HG03469 (cell line): ENCODE results near the gene CSTF3.
"Not testable (repeated sequence)": the region's sequence is repeated elsewhere in the genome, so short reads cannot be mapped to it uniquely, and the experiment has no call there.

Source experiments
- ATAC-seq: cut with Tn5 transposase; IDR thresholded peaks from one replicate; pipeline ENCODE4 v1.9.1; 2021; ENCODE audit warnings: mild to moderate bottlenecking, moderate library complexity, moderate number of reproducible peaks; ENCODE audit not compliant: unreplicated experiment

CSTF3 gene

DNA sequence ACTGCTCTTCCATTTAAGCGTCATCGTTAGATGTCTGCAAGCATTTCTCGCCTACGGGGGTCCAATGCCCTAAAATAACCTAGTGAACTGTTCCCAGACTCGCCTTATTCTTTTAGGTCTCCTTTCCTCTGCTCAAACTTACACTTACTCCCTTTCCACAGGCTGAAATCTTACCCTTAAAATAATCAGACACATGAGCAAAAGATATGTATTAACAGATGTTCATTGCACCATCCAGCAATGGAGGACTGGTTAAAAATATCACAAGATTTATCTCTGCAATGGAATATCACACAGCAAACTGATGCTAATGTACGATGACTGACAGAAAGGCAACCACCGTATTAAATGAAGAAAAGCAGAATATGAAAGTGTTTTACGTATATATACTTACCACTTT is 1.6 kb upstream of the CSTF3 start:
- no peak for ATAC-seq

DNA sequence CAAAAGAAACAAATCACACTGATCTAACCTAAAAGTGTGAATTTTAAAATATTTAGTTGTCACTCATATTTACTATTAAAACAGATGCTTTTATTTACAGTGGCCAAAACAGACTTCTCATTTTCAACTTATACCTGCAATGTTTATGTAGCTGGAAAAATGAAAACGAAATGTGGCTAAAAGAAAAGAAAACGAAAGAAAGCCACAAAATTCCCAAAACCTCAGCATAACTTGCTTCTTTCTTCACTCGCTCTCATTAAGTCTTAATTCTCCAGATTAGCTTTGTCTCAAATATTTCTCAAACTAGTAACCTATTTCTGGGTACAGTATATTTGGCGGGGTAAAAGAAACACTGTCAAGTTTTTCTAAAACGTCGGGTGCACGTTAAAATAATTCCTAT is 693 bp downstream of the CSTF3 start:
- ATAC-seq: no peak

DNA sequence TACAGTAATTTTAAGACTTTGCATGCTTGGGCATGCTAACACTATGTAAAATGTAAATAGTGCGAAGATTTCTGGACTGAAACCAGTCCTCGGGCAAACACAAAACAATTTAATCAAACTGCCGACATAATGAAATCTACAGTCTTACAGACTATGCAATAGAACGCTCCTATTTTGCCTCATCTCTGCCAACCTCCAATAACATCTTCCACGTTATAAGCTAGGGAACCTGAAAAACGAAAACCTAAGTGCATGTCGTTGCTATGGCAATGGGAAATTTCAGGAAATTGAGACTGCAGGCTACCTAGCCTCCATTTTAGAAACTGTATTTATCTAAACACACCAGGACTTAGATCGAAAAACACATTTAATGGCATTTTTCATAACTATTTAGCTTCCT is 1.1 kb downstream of the CSTF3 start:
- no peak for ATAC-seq

DNA sequence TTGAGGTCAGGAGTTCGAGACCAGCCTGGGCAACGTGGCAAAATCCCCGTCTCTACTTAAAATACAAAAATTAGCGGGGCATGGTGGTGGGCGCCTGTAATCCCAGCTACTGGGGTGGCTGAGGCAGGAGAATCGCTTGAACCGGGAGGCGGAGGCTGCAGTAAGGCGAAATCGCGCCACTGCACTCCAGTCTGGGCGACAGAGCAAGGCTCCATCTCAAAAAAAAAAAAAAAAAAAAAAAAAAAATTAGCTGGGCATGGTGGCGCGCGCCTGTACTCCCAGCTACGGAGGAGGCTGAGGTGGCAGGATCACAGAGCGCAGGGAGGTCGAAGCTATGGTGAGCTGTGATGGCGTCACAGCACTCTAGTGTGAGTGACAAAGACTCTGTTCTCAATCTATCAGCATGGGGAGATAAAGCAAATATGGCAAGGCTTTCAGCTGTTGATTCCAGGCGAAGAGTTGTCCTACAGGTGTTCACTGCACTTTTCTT is 1.9 kb downstream of the CSTF3 start:
- not testable (repeated sequence) for ATAC-seq

DNA sequence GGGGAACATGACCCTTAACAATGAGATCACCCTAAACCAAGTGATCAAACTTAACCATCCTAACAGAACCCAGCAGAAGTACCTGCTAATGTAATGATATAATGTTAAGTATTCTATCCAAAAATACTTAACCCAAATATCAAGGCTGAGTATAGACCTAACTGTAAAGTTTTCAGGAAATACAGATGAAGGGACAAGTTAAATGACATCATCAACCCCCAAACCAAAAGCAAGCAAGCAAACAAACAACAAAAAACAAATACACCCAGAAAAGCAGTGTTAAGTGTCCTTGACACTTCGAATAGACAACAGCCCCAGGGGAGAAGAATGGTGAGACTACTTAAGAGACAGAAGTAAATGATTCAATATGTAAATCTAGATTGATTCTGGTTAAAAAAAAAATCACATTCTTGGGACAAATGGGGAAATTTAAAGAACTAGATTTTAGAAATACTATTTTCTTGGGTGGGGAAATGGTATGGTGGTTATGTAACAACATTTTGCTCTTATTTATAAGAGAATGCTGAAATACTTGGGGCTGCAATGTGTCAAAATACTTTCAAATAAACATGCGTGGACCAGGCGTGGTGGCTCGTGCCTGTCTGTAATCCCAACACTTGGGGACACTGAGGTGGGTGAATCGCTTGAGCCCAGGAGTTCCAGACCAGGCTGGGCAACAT is 2.5 kb downstream of the CSTF3 start:
- no peak for ATAC-seq

DNA sequence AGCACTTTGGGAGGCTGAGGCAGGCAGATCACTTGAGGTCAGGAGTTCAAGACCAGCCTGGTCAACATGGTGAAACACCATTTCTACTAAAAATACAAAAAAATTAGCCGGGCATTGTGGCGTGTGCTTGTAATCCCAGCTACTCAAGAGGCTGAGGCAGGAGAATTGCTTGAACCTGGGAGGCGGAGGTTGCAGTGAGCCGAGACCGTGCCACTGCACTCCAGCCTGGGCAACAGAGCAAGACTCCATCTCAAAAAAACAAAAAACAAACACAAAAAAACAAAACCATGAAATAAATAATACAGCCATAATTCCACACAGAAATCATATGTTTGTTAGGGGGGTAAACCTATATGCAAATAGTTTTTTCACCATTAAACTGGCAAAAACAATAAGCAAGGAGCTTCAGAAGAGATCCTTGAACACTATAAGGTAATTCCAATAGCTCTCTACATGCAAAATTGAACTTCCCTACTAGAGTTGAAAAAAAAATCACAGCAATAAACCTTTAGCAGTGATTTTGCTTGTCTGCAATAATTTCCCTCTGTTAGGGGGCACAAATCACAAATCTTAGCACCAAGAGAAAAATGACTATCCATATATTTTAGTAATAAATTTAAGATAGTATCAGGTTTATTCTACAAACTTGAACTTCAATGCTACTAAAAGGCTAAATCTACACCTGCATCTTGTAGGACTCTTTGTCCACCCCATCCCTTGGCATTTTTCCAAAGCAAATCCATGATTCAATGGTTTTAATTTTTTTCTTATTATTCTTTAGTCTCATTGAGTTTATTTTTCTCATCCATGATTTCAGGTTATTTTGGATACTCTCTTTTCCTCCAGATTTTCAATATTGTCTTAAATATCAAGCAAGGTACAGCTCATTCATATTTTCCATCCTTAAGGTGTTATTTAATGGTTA is 3.9 kb downstream of the CSTF3 start:
- no peak for ATAC-seq

DNA sequence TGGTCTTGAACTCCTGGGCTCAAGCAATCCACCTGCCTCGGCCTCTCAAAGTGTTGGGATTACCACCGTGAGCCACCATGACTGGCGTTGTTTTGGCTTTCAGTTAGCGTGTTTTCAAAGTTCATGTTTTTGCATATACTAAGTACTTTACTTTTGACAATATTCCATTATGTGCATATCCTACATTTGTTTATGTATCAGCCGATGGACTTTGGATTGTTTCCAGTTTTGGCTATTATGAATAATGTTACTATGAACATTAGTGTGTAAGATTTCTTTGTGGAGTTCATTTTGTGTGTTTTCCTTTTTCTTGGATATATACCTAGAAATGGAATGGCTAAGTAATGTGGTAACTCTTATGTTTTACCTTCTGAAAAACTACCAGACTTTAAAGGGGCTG is 9.9 kb downstream of the CSTF3 start:
- no peak for ATAC-seq

DNA sequence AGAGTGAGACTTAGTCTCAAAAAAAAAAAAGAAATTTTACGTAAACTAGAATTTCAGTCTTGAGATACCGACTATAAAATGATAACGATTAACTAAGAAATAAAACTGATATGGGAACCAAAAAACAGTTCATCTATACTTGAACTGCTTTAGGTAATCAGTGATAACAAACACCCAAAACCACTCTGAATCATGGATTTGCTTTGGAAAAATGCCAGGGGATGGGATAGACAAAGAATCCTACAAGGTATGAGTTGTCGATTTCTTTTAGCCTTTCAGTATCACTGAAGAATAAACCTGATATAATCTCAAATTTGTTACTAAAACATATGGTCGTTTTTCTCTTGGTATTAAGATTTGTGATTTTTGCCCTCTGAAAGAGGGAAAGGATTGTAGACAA is 13.7 kb downstream of the CSTF3 start:
- no peak for ATAC-seq

DNA sequence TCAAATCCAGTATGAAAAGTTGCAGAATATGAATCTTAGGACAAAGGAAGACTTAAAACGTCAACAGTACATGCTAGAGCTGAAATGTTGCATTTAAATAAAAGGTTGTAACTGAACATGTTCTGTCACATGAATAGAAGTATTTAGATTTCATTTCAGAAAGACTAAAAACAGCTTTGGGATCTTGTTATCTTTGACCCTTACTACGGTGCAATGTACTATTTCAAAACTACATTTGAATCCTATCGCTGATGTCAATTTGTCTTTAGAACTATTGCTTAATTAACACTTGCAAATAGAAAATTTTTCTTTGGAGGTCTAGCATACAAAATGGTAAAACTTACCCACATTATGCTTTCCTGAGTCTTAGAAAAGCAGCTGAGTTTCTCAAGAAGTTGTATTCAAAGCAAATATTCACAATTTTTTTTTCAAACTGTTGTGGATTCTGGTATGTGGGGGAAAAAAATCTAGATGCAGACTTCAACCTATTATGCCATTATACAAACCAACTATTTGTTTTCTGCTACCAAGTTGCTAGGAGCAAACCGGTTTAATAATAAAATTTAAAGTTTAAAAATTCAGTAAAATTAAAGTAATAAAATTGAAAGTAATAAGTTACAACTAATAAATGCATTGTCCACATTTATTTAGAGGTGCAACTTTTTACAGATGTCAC is 25.4 kb downstream of the CSTF3 start:
- ATAC-seq: no peak

DNA sequence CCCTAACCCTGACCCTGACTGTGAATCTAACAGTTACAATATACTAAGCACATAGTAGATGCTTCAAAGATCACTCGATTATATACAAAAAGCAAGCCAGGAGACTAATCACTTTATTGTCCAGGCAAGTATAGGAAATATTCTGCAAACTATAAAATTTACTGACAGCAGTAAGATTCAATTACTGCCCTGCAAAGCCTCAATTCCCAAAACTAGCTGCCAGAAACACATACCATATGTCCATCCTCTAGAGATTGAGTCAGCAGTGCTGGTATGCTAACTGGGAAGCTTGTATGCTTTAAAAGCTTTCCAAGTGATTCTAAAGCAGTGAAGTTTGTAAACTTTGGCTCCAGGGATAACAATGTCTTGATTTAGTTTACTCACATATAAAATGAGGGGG is 26.1 kb downstream of the CSTF3 start:
- ATAC-seq: no peak

DNA sequence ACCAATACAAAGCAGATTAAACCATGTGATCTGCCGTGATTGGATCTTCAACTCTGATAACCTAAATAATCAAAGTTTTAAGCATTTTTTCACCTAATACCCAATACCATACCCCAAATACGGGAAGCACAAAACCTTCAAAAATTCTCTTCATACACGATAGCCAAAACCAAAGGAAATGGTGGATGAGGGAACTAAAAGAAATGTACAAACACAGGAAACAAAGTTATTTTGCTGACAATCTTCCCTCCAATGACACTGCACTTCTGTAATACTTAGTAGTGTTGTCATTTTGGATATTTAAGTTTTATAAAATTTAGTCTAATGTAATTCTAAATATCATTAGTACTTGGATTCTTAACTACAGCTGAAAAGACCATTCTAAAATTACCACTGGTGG is 27.0 kb downstream of the CSTF3 start:
- no peak for ATAC-seq

DNA sequence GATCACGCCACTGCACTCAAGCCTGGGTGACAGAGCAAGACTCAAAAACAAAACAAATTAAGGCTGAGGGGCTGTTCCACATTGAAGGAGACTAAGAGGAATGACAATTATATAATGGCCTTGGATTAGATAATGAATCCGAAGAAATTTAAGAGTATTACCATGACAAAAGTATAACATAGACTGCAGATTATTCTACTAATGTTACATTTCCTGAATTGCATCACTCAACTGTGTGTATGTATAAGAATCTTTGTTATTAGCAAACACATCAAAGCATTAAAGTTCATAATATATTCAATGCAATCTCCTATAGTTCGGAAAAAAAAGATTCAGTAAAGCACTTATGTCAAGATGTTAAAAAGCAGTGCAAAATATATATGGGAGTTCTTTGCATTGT is 27.5 kb downstream of the CSTF3 start:
- no peak for ATAC-seq

DNA sequence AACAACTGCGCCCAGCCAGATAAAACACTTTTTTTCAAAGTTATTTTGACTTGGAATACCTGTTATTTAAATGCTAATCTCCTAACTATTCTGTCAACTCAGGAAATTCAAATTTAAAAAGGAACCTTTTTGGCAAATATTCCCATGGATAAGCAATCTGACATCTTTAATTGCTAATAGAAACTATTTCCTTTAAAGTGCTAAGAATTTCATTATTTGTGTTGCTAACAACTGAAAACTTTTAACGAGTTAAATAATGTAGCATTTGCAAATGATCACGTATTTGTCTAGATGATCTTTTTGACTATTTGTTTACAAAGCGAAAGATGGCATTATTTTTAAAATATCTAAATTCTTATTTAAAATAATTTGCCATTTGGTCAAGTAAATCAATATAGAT is 28.8 kb downstream of the CSTF3 start:
- no peak for ATAC-seq

DNA sequence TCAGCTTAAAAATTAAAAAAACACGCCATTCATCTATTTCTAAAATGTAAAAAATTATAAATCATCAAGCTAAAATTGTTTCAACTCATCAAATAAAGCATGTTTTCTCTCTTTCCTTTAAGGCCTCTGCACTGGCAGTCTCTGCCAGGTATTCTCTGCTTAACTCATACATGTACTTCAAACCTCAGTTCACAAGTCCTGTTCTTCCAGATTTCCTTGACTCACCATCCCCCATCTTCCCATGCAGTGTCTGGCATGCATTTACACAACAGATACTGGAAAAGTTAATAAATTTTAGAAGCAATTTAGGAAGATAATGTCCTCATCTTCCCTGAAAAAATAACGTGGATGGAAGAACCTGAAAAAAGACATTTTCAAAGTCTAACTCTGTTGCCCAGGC is 32.5 kb downstream of the CSTF3 start:
- no peak for ATAC-seq

DNA sequence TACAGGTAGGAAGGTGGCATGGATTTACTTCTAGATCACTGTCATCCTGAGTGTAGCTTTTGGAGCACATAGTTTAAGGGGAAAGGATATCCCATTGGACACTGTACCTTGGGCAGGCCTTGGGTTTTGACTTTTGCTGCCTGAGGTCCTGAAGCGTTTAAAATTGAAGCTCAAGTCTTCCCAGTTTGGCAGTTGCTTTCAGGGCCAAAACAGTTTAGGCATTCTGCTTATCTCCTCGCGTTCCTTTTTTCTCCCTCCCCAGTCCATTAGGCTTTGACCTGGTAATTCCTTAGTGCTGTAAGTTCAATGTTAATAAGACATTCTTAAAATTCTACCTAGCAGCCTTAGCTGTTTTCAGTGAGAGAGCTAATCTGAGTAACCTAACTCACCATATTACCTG is 35.7 kb downstream of the CSTF3 start:
- no peak for ATAC-seq

DNA sequence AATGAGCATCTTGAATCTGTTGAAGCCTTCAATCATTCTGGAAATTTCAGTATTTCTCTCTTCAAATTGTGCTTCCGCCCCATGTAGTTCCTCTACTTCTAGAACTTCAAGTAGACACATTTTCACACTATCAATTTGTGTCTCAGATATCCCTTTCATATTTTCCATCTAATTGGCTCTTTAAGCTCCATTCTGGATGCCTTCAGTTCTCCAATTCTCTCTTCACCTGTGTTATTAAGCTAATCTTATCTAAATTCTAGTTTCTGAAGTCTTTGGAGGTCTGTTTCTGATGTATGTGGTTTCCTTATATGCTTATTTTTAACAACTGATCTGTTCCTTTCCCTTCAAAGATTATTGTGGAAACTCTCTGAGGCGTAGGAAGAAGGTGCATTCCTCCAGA is 36.3 kb downstream of the CSTF3 start:
- no peak for ATAC-seq

DNA sequence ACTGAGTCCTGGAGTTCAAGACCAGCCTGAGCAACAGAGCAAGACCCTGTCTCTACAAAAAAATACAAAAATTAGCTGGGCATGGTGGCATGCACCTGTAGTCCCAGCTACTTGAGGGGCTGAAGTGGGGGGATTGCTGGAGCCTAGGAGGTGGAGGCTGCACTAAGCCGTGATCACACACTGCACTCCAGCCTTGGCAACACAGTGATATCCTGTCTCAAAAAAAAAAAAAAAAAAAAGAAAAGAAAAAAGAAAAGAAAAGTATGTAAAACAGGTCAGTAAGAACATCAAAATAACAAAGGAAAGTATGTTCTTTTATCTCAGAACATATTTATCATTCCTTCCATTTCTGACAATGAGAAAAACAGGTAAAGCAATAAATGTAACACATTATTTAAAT is 38.6 kb downstream of the CSTF3 start:
- not testable (repeated sequence) for ATAC-seq

DNA sequence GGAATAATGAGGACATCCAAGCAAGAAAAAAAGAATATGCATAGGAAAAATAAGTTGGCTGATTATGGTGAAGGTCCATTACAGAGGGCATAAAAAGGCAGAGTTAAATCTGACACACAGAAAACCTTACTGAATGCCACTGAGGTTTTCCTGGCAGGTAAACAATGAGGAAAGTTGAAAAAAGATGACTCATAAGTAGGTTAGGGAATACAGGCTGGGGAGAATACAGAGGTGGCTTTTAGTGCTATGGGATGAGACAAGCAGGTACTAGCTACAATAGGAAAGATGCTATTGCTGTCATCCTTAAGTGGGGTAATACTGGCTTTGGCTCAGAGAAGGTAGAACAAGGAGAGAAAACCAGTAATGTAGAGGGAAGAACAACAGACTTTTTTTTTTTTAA is 44.7 kb downstream of the CSTF3 start:
- no peak for ATAC-seq

DNA sequence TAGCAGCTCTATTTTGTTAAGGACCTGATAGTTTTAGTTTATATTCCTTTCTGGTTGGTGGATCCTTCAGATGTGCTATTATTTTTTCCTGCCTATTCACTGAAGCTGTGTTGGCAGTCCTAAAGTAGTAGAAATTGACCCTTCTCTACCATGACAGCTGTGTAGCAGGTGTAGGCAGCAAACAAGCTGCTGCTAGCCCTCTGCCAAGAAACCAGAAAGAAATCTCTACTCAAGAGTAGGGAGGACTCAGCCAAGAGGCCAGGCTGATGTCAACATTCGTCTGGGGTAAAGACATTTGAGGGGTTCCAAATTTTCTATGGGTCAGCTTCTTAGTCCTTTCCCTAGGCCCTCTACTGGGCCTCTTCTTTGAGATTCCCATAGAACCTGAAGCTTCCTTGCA is 51.2 kb downstream of the CSTF3 start:
- ATAC-seq: no peak

DNA sequence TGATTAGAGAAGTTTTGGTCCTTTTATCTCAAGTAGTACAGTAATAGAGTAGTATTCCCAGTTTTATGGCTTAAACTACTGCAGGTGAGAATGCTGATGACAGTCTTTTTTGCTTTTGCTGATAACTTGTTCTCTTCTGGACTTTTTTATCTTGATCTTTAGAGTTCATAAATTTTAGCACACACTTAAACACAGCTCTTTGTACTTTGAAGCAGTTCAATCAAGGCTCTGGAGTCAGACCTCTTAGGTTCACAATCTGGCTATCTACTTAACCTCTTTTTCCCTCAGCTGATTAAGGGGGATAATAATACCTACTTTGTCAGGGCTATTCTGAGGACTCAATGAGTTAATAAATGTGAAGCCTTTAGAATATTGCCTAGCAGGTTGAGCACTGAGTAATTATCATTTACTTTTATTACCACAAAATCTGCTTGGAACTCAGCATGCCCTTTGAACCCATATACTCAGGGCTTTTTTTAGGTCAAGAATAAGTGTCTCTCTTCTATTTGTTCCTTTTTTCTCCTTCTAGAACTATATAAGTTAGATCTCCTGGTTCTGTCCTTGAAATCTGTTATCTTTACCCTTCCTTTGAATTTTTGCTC is 51.9 kb downstream of the CSTF3 start:
- ATAC-seq: no peak

DNA sequence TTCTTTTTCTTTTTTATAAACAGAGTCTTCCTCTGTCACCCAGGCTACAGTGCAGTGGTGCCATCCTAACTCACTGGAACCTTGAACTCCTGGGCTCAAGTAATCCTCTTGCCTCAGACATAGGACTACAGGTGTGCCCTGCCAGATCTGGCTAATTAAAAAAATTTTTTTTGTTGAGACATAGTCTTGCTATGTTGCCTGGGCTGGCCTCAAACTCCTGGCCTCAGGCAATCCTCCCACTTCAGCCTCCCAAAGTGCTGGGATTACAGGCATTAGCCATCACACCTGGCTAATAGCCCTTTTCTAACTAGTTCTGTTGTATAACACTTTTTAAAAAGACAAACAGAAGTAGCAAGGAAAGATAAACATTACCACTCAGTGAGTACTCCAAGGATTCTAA is 57.4 kb downstream of the CSTF3 start:
- no peak for ATAC-seq
